Left kidney (tissue), 2 donors: ENCODE data around the gene SYT1. TPM values are rescaled to one million over a fixed set of nuclear protein-coding genes. Genes with fewer than 3 reads are reported as not detected.
"Not testable (repeated sequence)": the region's sequence is repeated elsewhere in the genome, so short reads cannot be mapped to it uniquely, and the experiment has no call there.

Experiments used
- DNase-seq: peaks from one replicate; pipeline ENCODE4 v3.0.0-alpha.2; 2013
- polyA plus RNA-seq: library from polyadenylated mRNA; unstranded; fragments of 120-200 nt; gene quantifications from one replicate; pipeline ENCODE4 v1.2.1, GENCODE V29; 2013; ENCODE audit not compliant: insufficient read length

SYT1 gene
- polyA plus RNA-seq, 1 donor, result 21.7 TPM

DNA sequence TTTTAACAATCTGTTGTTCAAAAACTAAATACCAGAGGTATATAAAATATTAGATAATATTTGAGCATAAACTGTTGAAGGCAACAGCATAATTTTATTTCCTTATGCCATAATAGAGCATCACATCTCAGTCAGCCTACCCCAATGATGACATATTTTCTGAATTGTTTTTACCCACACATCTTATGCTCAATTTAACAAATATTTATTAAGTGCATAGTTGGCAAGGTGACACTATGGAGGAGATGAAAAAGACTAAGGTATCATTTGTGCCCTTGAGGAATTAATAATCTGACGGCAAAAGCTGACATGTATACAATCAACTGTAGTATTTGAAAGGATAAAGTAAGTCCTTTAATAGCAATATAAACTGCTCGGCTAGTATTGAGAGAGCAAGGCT lies 102.4 kb downstream of the SYT1 start:
- DNase-seq, result no peak

DNA sequence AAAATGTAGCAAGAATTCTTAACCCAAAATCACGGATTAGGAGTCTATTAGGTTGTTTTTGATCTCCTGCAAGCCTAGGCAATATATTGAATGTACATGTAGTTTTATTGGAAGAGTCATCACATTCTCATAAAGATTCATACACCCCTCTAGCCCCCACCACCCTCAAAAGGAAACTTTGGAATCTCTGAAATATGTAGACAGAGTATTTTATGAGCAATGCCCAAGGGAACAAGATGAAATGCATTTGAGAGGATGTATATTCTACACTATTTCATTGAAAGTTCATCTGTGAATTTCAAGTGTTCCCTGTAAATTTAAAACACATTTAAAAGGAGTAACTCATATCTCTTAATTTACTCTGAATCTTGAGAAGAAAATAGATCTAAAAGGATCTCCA lies 103.7 kb downstream of the SYT1 start:
- no peak for DNase-seq

- DNase-seq, result no peak
These were observed 105.5 kb downstream of the SYT1 start for GRCh38 chr12:78970041-78970440.

- no peak for DNase-seq
These were observed 112.8 kb downstream of the SYT1 start for GRCh38 chr12:78977304-78977867.

DNA sequence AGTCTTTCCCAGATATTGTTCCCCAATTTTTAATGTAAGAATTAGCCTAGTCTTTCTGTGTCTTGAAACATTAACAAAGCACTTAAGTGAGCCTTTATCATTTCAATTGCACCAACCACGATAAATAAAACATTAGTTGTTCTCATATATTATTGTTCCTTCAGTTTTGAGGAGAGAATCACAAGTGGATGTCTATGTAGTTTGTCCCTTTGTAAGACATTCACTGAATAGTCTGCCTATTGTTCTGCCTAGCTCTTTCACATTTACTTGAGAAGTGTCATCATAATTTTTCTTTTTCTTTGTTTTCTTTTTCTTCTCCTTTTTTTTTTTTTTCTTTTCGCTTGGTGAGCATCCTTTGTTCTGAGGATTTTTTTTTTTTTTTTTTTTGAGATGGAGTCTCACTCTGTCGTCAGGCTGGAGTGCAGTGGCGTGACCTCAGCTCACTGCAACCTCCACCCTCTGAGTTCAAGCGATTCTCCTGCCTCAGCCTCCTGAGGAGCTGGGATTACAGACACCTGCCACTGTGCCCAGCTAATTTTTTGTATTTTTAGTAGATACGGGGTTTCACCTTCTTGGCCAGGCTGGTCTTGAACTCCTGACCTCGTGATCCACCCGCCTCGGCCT lies 129.7 kb downstream of the SYT1 start:
- DNase-seq, result no peak

DNA sequence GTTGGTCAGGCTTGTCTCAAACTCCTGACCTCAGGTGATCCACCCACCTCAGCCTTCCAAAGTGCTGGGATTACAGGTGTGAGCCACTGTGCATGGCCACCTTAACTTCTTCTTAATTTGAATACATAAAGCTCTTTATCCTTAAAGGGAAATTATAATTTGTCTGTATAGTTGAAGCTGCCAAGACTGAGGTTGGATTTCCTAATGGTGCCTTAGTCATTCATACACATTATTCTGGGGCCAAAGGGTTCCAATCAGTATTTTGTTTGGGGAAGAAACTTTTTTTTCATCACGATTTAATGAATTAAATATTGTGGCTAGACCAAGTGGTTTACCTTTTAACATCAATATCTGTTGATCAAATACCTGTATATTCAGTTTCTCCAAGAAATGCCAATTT lies 135.9 kb downstream of the SYT1 start:
- no peak for DNase-seq

- no peak for DNase-seq
These were observed 136.8 kb downstream of the SYT1 start for GRCh38 chr12:79001404-79001803.

GRCh38 chr12:79006306-79006705 lies 141.7 kb downstream of the SYT1 start:
- DNase-seq, result no peak

DNA sequence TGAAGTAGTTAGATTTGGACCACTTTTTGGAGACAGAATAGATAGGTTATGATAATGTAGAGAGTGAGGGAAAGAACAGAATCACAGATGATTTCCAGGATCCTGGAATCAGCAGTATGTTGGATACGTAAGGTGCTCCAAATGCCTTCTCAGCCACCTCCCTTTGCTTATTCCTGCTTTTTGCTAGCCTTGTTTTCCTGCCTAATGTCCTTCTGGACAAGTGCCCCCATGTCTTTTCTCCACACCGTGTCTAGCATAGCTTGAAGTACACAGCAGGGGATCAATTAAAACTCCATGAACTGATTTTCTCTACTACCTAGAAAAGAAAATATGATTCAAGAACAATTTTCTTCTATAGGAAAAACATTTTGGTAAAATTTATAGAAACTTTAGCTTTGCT lies 144.0 kb downstream of the SYT1 start:
- no peak for DNase-seq

DNA sequence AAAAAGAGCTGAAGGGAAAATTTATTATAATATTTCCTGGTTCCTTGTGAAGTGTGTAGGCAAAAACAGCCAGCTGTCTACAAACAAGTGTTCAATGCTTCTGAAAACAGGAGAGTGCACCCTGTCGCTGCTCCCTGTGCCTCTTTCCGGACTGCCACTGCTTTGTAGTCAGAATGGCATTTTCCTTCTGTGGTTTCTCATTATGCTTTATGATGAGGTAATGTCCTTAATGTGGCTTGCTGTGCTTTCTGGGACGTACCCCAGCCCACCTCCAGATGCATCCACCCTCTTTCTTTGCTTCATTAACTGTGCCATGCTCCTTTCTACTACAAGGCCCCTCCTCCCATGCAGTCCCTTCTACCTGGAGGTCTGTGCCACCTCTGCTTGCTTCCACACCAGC lies 148.1 kb downstream of the SYT1 start:
- no peak for DNase-seq

- DNase-seq, result peak; percentile 18
These were observed 151.6 kb downstream of the SYT1 start for GRCh38 chr12:79016181-79016580.

DNA sequence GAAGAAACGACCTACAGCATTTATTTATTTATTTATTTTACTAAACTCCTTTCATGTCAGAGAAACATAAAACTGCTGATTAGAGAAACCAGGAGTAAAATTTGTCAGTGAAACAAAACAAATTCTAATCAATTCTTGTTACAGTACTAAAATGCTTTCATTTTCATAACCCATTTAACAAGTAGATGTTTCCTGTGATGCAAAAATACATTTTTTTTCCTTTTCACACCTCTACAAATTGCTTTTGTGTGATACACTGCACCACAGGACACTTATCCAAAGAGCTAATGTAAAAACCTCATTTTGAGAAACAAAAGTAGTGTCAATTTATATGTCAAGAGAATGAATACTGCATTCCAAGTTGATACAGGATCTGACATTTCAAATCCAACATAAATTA lies 155.1 kb downstream of the SYT1 start:
- no peak for DNase-seq

DNA sequence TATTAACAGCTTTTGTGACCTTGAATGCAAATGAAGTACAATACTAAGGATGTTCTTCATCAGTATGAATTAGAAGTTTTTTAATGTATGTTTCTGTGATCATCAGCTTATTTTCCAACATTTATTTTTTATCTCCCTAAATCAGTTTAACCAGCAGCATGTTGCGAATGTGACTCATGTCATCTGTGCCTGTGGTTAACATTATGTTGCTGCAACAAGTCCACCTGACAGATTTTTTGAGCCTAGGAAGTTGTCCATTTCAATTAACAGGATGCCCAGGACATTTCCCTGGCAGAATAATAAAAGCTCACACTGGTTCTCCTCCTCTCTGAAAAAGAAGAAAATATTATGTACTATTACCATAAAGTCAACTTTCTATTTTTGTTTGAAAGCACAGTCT lies 155.5 kb downstream of the SYT1 start:
- DNase-seq, result no peak

- DNase-seq, result no peak
These were observed 156.4 kb downstream of the SYT1 start for GRCh38 chr12:79021021-79021420.

GRCh38 chr12:79023261-79023660 lies 158.7 kb downstream of the SYT1 start:
- no peak for DNase-seq

GRCh38 chr12:79023784-79024183 lies 159.2 kb downstream of the SYT1 start:
- no peak for DNase-seq

- DNase-seq, result no peak
These were observed 169.2 kb downstream of the SYT1 start for GRCh38 chr12:79033788-79034187.

DNA sequence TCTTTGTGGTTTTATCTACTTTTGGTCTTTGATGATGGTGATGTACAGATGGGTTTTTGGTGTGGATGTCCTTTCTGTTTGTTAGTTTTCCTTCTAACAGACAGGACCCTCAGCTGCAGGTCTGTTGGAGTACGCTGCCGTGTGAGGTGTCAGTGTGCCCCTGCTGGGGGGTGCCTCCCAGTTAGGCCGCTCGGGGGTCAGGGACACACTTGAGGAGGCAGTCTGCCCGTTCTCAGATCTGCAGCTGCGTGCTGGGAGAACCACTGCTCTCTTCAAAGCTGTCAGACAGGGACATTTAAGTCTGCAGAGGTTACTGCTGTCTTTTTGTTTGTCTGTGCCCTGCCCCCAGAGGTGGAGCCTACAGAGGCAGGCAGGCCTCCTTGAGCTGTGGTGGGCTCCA lies 180.2 kb downstream of the SYT1 start:
- not testable (repeated sequence) for DNase-seq

DNA sequence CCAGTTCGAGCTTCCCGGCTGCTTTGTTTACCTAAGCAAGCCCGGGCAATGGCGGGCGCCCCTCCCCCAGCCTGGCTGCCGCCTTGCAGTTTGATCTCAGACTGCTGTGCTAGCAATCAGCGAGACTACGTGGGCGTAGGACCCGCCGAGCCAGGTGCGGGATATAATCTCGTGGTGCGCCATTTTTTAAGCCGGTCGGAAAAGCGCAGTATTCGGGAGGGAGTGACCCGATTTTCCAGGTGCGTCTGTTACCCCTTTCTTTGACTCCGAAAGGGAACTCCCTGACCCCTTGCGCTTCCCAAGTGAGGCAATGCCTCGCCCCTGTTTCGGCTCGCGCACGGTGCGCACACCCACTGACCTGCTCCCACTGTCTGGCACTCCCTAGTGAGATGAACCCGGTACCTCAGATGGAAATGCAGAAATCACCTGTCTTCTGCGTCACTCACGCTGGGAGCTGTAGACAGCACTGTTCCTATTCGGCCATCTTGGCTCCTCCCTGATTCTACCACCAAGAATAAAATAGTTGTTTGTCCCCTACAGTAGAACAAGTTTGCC lies 180.7 kb downstream of the SYT1 start:
- DNase-seq, result not testable (repeated sequence)

DNA sequence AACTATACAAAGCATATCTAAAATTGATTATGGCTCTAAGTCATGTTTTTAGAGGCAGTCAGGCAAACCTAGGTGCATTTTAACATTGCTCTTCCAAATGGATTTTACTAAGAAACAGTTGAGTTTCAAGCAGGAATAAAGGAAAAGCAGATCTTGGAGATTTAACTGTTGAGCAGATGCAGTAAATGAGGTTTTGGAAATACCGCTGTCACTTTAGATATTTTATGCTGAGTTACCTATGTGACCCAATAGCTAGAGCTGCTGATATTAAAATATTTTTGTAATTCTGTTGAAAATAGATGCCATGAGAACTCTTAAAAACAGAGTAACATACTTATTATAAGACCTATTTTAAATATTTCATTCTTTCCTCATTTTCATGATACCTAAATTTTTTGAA lies 181.4 kb downstream of the SYT1 start:
- no peak for DNase-seq

DNA sequence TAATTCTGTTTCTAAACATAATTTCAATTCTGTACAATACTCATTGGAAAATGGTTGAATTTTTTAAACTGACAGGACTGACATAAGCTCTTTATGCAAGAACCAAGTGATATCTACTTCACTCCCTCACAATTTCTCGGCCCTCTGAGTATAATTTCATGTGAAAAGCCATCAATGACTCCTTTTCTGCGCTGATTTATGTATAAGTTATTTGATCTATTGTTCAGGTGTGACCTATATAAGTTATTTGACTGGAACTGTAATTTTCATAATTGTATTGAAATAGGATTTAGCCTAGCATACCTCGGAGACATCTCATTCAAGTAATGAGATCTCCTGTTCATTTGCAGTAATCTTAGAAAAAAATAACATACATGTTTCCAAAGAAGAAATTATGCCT lies 184.4 kb downstream of the SYT1 start:
- no peak for DNase-seq

GRCh38 chr12:79053394-79053793 lies 188.8 kb downstream of the SYT1 start:
- DNase-seq, result no peak

- no peak for DNase-seq
These were observed 191.5 kb downstream of the SYT1 start for GRCh38 chr12:79055926-79056674.
